NCI-H345 (cell line): Measurements from ENCODE around the gene NPHS1.
"Not testable (repeated sequence)": the region's sequence is repeated elsewhere in the genome, so short reads cannot be mapped to it uniquely, and the experiment has no call there.

Source experiments
- DNase-seq: peaks from one replicate; lab custom pipeline; 2025; lab: John Stamatoyannopoulos, UW

Gene NPHS1

DNA sequence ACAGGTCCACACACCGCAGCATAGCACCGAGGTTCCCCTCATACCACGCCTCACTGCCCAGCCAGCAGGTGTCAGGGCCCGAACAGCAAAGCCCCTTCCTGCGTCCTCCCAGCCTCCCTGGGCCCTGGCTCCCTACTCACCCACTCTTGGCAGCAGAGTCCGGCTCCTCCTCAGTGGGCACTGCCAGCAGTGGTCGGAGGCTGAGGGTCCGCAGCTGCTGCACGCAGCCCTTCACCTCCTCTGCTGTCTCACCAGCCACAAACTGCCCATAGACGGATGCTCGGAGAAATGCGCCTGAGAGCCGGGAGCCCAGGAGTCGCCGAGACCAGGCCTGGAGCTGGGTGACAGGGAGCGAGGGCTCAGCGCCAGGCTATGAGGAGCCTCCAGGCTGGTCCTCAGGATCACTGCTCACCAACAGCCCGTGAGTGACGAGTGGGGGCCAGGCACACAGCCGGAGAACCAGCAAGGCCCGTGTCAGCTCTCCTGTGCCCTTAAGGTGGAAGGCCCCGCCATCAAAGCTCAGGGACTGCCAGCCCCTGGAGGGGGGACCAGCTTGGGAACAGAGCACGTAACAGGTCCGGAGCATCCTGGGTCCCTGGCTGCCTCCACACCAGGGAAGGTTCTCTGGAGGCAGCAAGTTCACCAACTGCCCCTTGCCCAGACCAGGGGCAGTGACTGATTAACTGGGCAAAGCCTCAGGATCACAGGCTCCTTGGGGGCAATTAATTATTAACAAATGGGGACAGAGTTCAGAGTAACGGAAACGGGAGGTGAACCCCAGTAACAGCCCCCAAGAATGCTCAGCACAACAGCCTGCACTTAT, 39.9 kb downstream of the NPHS1 start, which contains the start of gene PRODH2:
Gene PRODH2, minus strand, starts transcription at position 626 of the 823 bp plus-strand sequence. Its CDS starts 40 bp downstream, at position 586.
- no peak for DNase-seq

DNA sequence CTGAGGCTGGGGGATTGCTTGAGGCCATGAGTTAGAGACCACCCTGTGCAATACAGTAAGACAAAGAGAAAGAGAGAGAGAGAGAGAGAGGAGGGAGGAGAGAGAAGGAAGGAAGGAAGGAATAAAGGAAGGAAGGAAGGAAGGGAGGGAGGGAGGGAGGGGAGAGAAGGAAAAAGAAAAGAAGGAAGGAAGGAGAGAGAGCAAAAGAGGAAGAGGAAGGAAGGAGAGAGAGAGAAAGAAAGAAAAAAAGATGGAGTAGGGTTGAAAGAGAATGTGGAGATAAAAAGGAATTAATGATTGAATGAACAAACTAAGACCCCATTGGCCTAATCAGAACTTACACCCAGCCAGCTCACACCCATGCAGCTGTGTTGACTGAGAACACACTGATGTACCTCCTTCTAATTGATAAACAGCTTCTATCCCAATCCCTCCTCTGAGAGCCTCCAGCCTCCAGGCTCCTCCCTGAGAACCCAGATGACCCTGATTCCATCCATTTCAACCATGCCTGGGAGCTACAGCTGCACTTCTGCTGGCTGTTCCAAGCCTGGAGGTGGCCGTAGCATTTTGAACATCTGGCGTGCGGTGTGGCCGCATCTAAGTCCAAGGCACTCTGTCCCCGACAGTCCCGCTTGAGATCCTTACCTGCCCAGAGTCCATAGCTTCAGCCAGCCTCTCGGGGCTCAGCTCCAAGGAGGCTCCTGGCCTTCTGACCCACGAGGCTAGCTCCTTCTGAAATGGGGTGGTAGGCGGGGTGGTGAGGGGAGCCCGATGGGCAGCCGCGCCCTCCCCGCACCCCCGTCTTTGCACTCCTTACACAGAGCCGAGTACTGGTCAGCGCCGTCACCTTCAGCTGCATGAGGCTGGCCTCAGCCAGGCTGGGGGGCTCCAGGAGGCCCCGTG, 40.7 kb downstream of the NPHS1 start:
- DNase-seq: no peak

DNA sequence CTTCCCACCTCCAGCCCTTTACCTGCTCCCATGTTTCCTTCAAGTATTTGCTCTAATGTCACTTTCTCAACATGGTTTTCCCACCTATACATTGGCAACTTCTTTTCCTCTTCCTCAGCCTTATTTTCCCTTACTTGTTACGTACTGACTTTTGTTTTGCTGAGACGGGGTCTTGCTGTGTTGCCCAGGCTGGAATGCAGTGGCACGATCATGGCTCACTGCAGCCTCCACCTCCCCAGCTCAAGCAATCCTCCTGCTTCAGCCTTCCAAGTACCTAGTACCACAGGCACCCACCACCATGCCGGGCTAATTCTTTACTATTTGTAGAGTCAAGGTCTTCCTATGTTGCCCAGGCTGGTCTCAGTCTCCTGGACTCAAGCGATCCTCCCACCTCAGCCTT, 44.7 kb downstream of the NPHS1 start:
- no peak for DNase-seq

DNA sequence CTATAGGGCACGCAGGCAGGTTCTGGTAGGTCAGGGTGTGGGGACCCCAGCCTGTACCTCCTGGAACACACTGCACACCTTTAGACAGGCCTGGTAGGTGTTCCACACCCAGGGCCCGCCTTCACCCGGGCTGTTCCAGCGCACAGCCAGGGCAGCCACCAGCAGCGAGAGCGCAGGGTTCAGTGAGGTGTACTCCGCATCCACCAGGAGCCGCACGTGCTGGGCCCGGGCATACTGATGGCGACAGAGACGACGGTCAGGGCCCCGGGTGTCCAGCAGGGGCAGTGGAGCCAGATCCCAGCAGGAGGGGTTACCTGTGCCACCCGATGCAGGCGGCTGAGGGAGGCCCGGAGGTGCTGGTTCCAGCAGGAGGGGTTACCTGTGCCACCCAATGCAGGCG, 45.7 kb downstream of the NPHS1 start:
- DNase-seq: no peak

DNA sequence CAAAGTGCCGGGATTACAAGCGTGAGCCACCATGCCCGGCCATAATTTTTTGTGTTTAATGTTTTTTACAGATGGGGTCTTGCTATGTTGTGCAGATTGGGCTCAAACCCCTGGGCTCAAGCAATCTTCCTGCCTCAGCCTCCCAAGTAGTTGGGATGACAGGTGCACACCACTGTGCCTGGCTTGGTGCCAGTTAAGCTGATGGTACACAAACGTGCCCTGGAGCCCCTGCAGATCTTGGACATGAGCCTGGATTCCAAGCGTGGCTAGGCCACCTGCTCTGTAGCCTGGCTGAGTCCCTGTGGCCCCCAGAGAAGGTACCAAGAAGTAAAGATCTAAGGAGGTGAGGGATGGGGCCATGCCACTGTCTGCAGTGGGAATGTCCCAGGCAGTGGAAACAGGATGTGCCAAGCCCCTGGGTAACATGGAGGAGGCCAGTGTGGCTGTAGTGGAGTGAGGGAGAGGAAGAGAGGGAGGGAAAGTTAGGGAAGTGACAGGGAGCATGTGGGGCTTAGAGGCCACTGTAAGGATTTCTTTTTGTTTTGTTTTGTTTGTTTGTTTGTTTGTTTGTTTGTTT, 46.7 kb downstream of the NPHS1 start:
- DNase-seq: peak; percentile 99

DNA sequence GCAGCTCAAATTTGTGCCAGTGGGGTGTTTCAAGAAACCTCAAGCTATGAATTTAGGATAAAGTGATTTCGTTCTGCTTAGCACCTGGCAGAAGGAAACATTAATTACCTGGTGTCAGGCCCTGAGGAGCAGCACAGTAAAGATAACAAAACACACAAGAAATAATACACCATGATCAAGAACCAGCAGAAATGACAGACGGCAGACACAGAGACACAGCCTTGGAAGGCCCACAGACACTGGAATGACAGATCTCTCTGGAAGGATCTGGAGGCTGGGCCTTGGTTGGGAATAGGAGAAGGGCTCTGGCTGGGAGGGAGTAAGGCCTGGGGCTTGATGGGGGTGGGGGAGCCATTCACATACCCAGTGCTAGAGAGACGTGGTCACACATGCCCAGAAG, 50.5 kb downstream of the NPHS1 start:
- no peak for DNase-seq

DNA sequence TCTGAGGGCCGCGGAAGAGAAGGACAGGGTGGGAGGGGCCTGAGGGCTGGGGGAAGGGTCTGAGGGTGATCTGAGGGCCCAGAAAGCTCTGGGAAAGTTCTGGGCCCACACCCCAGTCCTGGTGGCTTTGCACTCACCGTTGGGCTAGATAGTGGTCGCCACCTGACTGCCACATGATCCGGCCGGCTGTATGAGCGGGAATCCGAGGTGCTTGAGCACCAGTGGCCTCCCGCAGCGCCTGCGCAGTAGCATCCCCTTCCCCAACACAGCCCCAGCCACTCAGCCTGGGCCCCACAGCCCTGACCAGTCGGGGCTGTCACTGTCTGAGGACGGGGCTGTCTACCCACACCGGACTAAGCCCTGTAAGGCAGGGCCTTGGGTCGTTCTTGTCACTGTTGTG, 54.6 kb downstream of the NPHS1 start:
- no peak for DNase-seq

DNA sequence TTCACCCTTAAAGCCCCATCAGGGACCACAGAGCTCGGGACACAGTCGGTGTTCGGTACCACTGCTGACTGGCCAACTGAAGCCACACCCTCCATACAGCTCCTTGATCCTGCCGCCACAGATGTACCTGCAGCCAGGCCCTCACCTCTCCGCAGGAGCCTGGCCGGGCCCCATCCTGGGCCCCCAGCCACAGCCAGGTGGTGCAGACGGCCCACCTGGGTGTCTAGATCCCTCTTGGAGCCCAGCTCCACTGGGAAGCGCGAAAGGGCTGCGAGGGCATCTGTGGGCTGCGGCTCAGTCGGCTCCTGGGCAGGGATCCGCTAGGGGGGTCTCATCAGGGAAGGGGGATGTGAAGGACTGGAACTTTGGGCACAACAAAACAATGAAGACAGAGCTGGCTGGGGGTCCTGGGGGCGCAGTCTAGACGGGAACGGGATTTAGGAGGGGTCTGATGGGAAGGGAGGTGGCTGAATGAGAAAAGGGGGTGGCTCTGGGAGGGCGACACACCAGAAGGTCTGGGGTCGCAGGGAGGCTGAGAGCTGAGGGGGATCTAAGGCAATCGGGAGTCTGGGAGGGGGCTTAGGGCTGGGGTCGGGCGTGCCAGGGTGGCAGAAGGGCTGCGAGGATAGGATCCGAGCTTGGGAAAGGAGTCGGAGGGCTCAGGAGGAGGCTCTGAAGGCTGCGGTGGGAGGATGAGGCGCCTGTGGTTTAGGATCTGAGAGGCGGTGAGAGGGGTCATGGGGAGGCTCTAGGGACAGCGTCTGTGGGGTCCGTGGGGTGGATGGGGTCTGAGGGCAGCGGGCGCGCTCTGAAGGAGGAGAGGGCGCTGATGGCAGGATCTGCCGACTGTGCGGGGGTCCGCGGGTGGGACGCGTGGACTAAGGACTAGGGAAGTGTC, 55.4 kb downstream of the NPHS1 start:
- no peak for DNase-seq

DNA sequence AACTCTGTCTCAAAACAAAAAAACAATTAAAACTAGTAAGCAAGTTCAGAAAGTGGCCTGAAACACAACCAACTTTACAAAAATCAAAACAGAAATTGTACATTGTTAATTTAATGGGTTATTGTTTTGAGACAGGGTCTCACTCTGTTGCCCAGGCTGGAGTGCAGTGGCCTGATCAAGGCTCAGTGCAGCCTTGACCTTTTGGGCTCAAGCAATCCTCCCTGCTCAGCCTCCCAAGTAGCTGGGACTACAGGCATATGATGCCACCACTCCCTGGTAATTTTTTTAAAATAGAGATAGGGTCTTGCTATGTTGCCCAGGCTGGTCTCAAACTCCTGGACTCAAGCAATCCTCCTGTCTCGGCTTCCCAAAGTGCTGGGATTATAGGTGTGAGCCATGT, 56.7 kb downstream of the NPHS1 start:
- not testable (repeated sequence) for DNase-seq

DNA sequence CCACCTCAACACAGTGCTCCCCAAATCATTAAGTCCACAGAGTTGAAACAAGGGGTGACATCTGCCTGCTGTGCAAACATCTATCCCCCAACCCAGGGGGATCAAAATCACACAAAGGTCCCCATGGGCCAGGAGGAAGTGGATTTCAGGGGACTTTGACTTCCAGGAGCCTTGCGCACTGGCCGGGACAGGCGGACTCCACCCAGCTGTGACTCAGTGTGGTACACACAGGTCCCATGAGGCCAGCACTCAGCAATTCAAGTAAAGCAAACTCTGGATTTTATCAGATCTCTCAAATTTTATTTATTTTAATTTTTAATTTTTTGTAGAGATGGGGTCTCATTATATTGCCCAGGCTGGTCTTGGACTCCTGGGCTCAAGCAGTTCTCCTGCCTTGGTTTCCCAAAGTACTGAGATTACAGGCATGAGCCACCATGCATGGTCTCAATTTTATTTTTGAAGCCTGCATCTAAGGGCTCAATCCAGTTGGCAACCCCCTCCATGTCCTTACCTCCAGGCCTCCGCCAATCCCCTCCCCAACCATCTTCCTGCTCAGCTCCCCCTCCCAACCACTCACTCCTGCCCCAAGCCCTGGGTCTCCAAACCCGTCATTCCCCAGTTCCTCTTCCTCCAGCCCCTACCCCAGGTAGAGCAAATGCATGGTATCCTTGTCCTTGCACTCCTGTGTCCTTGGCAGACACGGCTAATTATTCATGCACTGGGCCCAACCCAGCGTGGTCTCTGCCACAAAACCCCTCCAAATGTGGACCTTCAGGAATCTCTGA, 58.7 kb downstream of the NPHS1 start:
- no peak for DNase-seq

DNA sequence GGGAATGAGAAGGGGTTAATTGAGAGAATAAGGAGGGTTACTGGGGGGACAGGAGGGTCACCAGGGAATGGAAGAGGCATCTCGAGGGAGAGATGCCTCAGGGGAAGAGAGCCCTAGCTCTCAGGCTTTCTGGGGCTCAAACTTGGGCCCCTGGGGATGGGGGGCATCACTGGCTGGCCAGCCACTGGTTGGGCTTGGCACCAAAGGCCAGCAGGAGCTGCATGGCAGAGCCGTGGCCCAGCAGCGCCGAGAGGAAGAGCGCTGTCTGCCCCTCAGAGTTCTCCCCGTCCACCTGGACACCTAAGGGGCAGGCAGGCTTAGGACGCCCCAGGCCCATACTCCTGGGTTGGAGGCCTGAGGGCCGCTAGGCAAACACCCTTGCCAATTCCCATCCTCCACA, 59.4 kb downstream of the NPHS1 start:
- no peak for DNase-seq

DNA sequence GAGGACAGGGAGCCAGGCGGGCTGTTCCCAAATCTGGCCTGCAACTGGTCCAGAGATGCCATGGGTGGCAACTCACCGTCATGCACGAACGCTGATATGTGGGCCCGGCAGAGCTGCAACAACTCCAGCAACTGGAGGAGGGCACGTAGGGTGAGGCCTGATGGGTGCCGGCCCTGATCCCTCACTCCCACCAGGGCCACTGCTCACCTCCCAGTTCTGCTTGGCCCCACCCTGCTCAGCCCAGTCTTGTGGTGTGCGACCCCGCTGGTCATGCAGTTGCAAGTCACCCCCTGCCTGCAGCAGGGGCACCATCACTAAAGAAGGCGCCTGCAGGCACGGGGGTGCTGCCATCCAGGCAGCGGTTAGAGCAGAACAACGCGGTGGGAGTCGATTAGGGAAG, 60.0 kb downstream of the NPHS1 start:
- no peak for DNase-seq

DNA sequence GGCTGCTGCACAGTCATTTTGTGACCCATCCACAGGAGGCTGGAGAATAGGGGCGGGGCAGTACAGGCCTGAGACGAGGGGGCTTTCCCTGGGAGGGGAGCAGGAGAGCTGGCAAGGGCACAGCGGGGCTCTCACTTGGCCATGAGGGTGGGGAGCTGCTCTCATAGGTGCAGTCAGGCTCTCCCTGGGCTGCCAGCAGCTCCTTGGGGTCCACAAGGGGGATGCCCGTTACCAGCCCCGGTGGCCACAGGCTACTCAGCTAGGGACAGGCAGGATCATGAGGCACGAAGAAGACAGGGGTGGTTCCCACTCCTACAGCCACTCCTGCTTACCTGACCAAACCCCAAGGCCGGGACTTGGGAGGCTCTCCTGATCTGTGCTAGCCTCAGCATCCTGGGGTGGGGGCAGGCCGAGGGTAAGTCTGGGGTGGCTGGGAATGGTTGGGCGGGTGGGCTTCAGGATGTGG, 60.5 kb downstream of the NPHS1 start:
- DNase-seq: no peak

DNA sequence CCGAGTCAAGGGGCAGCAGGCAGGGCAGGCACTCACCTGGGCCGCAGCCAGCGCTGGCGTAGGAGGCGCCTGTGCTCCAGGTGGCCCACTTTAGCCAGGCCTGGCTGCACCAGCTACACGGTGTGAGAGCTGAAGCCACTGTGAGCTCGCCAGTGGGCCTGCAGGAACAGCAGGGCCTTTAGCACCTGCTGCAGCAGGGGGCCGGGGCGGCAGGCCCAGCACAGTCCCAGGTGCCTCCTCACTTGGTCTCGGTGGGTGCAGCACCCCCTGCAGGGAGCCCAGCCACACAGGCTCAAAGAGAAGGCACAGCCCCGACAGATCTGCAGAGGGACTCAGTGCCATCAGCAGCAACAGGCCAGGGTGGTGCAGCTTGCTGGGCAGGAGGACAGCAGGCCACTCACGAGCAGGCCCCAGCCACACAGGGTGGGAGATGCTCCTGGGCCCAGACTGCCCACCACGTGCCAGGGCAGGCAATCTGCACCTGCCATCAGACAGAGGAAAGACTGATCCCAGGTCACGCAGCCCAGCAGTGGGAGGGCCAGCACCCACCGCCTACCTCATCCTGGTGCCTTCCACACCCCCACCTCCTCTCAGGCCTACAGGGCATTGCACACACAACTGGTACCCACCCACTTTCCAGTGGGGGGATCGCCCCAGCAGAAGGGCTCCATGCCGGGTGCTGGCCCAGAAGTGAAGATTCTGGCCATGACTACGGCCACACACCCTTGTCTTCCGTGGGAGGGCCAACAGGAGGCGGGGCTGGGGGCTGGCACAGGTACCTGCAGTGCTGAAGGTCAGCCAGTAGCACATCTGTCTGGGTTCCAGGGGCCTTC, 61.1 kb downstream of the NPHS1 start:
- DNase-seq: peak; percentile 91

DNA sequence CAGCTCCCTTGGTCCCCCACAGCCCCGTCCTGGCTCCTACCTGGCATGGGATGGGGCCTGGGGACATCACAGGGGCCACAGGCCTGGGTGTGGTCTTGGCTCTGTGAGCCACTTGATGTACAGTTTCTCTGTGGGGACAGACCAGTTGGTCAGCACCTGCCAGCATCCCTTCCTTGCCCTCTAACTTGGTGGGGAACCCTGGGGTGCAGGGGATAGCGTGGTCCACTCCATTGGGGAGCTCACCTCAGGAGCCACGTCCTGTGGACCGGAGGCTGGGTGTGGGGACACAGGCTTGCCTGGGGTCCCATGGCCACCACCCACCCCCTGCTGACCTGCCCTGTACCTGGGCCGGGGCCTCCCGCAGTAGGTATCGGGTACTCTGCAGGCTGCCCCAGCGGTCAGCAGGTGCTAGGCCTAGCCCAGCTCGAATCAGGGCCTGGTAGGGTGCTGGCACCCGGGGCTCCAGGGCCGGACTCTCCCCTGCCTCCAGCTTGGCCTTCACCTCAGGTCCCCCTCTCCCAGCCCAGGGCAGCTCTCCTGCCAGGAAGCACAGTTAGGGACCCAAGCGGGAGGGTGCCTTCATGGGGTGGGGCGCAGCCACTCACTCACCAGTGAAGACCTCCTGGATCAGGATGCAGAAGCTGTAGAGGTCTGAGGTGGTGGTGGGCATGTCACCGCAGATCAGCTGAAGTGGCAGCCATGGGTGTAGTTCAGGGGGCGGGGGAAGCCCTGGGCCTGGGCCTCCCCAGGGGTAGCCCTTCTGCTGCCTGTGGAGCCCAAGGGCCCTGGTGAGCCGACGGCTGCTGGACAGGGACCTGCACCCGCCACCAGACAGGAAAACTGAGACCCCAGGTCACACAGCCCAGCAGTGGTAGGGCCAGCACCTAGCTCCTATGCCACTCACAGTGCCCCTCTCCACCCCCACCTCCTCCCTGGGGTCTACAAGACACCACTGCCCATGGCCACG, 62.0 kb downstream of the NPHS1 start:
- no peak for DNase-seq

DNA sequence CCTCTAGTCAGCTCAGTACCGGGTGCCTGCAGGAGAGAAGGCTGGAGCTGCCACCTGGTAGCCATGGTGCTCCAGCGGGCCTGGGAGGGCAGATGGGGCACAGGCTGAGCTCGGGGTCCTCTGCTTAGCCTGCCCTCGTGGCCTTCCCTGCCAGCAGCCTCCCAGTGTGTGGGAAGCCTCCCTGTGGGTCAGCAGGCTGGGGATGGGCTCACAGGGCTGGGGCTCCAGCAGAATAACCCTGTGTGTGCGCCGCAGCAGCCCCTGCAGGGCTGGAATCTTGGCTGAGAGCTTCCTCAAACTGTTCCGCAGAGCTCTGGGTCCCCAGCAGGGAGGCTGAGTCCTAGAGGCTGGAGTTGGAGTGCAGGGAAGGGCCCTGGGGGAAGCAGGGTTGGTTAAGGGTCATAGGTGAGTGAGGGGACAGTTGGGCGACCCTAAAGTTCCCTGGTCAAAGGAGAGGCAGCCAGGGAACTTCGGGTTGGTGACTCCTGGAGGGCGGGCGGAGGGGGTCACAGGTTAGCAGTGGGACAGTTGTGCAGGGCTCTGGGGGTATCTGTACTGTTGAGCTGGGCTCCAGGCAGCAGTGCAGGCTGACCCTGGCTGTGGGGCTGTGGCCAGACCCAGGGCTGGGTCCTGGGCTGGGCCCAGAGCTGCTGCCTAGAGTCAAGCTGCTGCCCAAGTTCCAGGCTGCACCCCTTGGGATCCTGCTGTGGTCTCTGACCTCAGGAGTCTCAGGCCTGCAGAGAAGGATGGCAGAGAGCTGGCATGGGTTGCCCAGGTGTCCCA, 62.9 kb downstream of the NPHS1 start:
- no peak for DNase-seq

DNA sequence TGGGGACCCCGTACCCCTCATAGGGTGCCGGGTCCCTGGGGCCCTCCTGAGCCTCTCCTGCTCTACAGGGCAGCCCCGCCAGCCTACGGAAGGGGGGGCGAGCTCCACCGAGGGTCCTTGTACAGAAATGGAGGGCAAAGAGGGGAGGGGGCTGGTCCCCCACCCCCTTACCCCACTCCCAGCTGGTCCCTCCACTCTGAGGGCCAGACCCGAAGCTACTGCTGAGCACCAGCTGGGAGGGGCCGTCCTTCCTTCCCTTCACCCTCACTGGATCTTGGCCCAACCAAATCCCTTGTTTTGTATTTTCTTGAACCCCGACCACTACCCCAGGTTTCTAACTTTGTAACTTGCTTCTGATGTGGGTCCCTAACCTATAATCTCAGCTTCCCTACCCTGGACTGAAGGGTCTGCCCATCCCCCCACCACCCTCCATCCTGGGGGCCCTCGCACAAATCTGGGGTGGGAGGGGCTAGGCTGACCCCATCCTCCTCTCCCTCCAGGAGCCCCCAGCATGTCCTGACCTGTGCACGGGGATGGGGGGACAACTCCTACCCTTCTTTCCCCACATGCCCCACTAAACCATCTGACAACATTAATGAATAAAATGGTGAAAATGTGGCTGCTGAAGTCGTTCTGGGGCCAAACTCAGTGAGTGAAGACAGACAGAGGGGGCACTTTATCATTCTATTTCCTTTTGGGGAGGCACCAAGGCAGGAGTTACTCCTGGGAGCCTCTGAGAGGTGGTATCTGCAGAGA, 63.9 kb downstream of the NPHS1 start:
- no peak for DNase-seq
